Fibroblast of lung (primary cell): ENCODE data around the gene ZCCHC4.

Experiments used
- EZH2 ChIP-seq: IDR thresholded peaks from 2 replicates; pipeline ENCODE4 v1.5.1; 2012; ENCODE audit warnings: low read length, control low read depth, mild to moderate bottlenecking; ENCODE audit errors: missing control alignments
- TF ChIP-seq, protein P1 (sequence below), 2 donors: IDR thresholded peaks in 1 of 2; conservative IDR thresholded peaks in 1 of 2; 1 replicate in 1 of 2; 2 replicates in 1 of 2; pipeline ENCODE4 v1.5.1; 2011 to 2012; ENCODE audit warnings: low read length in 2 of 2, control low read depth in 1 of 2, inconsistent platforms in 1 of 2, low read depth in 1 of 2, mild to moderate bottlenecking in 1 of 2

- TF ChIP-seq, protein P1, sequence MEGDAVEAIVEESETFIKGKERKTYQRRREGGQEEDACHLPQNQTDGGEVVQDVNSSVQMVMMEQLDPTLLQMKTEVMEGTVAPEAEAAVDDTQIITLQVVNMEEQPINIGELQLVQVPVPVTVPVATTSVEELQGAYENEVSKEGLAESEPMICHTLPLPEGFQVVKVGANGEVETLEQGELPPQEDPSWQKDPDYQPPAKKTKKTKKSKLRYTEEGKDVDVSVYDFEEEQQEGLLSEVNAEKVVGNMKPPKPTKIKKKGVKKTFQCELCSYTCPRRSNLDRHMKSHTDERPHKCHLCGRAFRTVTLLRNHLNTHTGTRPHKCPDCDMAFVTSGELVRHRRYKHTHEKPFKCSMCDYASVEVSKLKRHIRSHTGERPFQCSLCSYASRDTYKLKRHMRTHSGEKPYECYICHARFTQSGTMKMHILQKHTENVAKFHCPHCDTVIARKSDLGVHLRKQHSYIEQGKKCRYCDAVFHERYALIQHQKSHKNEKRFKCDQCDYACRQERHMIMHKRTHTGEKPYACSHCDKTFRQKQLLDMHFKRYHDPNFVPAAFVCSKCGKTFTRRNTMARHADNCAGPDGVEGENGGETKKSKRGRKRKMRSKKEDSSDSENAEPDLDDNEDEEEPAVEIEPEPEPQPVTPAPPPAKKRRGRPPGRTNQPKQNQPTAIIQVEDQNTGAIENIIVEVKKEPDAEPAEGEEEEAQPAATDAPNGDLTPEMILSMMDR (conservative IDR thresholded peaks at IDR 0.05 in 1 of 2, IDR thresholded peaks at IDR 0.05 in 1 of 2; ENCODE audit: low read depth in 1 of 2, low read length in 2 of 2) = no peak
- no peak for TF ChIP-seq EZH2
Measured at GRCh38 chr4:25402521-25402920, 89.9 kb downstream of the ZCCHC4 start.
